ENCODE measurements around the gene LRRC1.

The LRRC1 gene

GRCh38 chr6:53887316-53887715 lies 92.5 kb downstream of the LRRC1 start:
- DNase-seq (ENCODE audit: low read depth, low spot score), result no peak

GRCh38 chr6:53888931-53889330 lies 94.1 kb downstream of the LRRC1 start:
- DNase-seq (ENCODE audit: low read depth, low spot score), result no peak

- DNase-seq (ENCODE audit: low read depth, low spot score), result no peak
Observed at GRCh38 chr6:53889365-53889764, 94.6 kb downstream of the LRRC1 start.

GRCh38 chr6:53892707-53893106 lies 97.9 kb downstream of the LRRC1 start:
- no peak for DNase-seq (ENCODE audit: low read depth, low spot score)

DNA sequence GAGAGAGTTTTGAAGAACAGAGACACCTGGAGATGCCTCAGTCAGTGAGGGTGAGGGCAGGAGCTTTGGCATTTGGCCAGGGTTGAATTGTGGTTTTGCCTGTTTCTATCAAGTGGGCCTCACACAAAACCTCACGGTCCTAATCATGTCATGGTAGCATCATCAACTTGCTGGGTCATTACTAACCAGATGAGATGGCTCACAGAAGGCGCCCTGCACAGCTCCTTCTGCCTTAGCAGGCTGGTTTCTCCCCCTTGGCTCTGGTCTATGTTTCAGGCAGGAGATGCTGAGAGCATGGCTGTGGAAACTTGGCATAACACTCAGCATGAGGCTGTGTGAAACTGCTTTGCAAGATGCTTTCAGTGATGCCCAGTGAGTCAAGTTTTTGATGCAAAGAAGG lies 99.3 kb downstream of the LRRC1 start:
- no peak for DNase-seq (ENCODE audit: low read depth, low spot score)

GRCh38 chr6:53896196-53896595 lies 101.4 kb downstream of the LRRC1 start:
- DNase-seq (ENCODE audit: low read depth, low spot score), result no peak

DNA sequence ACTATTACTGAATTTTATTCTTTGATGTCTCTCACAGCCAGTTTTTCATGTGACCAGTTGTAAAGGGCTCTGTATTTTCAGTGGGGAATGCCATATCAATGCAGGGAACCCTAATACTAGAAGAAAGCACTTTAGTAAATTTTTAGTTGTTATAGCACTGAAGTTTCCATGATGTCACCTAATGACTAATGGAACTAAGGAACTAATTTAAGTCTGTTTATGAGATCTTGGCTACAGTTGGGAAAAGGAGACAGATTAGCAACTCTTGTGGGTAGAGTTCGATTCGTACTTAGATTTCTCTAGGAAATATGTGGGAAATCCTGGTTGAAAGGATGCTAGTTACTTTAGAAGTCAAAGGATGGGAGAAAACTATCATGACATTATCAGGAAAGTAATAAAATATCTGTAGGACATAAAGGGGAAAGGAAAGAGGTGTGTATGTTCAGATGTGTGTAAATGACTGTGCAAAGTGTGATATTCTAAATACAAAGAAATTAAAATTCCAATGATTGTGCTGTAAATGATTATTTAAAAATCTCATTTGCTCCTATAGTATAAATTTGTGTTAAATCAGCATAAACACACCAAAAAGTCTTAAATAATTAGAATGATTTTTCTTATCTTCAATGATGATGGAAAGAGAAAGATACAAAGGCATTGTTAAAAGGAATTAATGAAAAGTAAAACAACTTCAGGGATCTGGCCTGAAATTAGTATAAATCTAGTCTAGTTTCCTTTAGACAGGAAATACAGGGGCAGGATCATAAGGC lies 103.4 kb downstream of the LRRC1 start:
- no peak for DNase-seq (ENCODE audit: low read depth, low spot score)

DNA sequence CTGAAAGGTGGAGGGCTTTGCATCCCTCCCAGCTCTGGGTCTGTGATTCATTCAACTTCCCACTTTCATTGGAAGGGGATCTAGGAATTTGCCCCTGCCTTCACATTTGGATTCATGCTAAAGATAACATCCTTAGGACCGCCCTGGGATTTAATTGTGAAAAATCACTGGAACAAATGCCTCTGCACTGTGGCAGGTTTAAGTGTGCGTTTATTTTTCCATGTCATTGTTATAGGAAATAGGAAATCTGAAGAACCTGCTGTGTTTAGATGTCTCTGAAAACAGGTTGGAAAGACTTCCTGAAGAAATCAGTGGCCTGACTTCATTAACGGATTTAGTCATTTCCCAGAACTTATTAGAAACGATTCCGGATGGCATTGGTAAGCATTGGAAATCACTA lies 104.7 kb downstream of the LRRC1 start:
- DNase-seq (ENCODE audit: low read depth, low spot score), result no peak

DNA sequence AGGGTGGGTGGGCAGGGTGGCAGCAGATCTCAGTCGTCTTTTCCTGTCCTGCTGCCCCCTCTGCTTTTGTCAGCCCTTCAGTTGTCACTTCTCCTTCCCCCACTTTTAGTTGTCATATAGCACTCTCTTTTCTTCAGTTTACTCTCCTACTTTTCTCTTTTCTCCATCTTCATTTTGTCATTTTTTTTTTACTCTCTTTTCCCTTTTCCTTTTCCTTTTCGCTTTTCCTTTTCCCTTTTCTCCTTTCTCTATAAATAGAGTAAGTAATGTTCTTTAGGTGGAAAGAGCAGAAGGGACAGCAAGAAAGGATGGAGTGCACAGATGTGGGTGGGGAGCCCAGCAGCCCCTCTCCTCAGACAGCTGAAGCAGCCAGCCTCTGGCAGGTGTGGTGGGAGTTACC lies 108.6 kb downstream of the LRRC1 start:
- DNase-seq (ENCODE audit: low read depth, low spot score), result no peak

- DNase-seq (ENCODE audit: low read depth, low spot score), result no peak
Observed at GRCh38 chr6:53906103-53906502, 111.3 kb downstream of the LRRC1 start.

DNA sequence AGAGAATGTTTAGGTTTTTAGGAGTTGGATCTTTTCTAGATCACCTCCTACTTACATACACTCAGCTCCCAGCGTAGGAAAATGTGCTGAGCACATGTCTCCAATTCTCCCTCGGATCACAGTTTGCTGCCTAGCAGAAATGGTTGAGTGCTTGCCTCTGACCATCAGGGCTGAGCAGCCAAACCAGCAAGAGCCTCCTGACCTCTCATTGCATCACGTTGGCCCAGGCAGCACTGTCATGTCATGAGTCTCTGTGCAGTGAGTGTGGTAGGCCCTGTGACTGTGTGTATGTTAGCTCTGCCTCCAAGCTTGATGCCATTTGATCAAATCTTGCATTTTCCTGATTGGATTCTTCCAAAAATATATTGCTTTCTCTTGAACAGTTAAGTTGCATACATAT lies 112.0 kb downstream of the LRRC1 start:
- no peak for DNase-seq (ENCODE audit: low read depth, low spot score)

DNA sequence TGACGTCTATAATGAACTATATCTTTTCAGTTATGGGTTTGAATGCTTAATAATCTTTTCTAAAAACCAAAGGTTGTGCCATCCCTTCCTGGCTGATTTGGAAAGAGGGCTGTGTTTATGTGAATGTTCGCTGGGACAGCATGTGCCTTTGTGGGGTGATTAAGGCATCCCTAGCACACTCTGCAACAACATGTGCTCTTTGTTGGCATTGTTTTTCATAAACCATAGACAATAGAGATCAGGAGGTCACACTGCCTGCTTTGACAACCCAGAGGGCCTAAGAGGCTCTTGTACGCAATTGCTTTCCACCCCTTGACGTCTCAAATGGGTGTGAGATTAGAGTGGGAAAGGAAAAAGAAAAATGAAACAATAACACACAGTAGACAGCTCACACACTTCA lies 116.0 kb downstream of the LRRC1 start:
- DNase-seq (ENCODE audit: low read depth, low spot score), result no peak

DNA sequence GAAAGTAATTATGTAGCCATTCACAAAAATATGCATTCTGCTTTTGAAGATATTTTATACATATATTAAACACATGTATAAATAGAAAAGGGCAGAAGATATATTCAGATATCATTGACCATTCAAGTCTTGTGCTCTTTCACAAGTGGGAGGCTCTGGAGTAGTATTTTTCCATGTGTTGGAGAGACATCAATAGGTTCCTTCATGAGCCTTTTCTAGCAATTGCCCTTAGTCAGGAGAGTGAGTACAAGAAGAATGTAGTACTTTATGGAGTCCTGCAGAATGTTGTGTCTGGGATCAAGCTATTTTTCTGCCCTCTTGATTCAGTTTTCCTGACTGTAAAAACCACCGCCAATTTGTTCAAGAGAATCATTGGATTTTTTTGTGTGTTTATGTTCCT lies 117.9 kb downstream of the LRRC1 start:
- DNase-seq (ENCODE audit: low read depth, low spot score), result no peak

GRCh38 chr6:53913286-53913685 lies 118.5 kb downstream of the LRRC1 start:
- DNase-seq (ENCODE audit: low read depth, low spot score), result no peak

- DNase-seq (ENCODE audit: low read depth, low spot score), result no peak
Observed at GRCh38 chr6:53915026-53915691, 120.4 kb downstream of the LRRC1 start.

DNA sequence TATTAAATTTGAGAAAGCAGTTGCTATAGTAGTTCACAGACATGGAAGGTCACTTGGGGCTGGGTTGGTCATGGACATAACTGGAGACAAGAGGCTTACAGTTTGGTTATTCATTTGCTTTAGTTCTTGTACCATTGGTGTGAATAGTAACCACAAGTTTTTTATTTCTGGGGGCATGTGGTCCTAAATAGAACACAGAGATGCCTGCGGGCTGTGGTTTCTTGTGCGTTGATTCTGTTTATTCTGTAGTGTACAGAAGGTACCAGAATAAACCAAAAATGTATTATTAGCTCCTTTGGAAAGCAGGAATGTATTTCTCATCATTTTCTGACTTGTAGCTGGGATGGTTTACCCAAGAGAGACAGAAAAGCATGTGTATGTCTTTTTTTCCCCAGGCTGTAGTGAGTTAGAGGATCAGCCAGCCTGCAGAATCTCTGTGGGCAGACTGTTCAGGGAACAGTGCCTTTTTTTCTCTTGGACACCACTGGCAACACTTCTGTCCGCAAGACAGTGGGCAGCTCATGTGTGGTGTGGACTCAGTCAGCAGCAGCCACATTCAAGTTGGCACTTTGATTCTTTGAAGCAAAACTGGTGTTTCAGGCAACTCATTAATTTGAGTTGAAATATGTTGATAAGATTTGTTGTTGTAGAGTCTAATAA lies 122.1 kb downstream of the LRRC1 start:
- no peak for DNase-seq (ENCODE audit: low read depth, low spot score)

- DNase-seq (ENCODE audit: low read depth, low spot score), result no peak
Observed at GRCh38 chr6:53917464-53917842, 122.6 kb downstream of the LRRC1 start.

DNA sequence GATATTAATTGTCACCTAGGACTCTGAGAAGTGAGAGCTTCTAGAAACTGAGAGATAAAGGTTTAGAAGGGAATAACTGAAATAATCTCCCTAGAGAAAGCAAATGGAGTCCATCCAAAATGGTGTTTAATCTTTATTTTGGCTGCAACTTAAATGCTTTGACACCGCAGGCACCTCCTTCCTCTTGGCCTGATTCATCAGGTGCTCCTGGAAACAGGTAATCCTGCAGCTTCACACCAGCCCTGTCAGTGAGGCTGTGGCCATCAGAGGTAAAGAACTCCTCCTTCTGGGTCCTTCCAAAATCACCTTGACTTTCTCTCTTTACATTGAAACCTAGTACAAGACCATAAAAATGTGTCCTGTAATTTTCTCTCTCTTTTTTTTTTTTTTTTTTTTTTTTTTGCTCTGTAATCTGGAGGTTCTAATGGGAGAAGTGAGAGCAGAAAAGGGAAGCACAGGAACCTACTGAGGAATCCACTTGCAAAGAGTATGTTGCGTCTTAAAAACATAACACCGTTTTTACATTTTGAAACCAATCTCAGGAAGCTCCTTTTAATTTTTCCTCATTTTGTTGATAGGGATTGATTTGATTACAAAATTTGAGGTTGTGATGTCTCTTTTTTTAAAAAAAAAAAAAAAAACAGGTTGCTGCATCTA lies 124.2 kb downstream of the LRRC1 start:
- DNase-seq (ENCODE audit: low read depth, low spot score), result no peak

GRCh38 chr6:53919881-53920360 lies 125.1 kb downstream of the LRRC1 start:
- DNase-seq (ENCODE audit: low read depth, low spot score), result no peak

- DNase-seq (ENCODE audit: low read depth, low spot score), result no peak
Observed at GRCh38 chr6:53920881-53921280, 126.1 kb downstream of the LRRC1 start.

- DNase-seq (ENCODE audit: low read depth, low spot score), result no peak
Observed at GRCh38 chr6:53921639-53922038, 126.8 kb downstream of the LRRC1 start.

DNA sequence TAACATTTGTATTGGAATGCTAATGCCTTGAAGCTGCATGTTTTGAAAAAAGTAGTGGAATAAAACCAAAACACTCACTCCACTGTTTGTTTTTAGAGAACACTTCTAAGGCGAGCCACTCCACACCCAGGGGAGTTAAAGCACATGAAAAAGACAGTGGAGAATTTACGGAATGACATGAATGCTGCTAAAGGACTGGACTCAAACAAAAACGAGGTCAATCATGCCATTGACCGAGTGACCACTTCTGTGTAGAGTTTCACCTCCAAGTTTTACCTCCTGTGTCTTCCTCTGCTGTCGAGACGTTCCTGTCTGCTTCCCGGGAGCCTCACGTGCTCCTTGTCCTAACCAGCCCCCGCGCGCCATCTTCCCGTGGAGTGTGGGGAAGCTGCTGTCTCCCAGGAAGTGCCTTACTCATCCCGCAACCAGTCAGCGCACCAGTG lies 127.8 kb downstream of the LRRC1 start:
- DNase-seq (ENCODE audit: low read depth, low spot score), result no peak

All from activated naive CD8-positive, alpha-beta T cell treated with anti-CD3 and anti-CD28 coated beads, Interleukin-2, amount 50 U/mL, for 16 hours (primary cell).